Peyer's patch (tissue), 4 donors: ENCODE measurements around the gene AP1S3. TPM values are rescaled to one million over a fixed set of nuclear protein-coding genes. Genes with fewer than 3 reads are reported as not detected.

Experiments used
- DNase-seq, 3 donors: peaks; one replicate each; pipeline ENCODE4 v3.0.0-alpha.2; 2017 to 2019
- H3K27ac ChIP-seq, 4 donors: fragments of 200-600 bp; sonication (generic); one replicate each; pipeline ENCODE4 v1.5.1; 2016 to 2019
- H3K27me3 ChIP-seq, 2 donors: fragments of 200-600 bp; sonication (generic); one replicate each; pipeline ENCODE4 v1.5.1; 2019
- H3K36me3 ChIP-seq, 3 donors: fragments of 200-600 bp; sonication (generic); one replicate each; pipeline ENCODE4 v1.5.1; 2016 to 2019
- H3K4me1 ChIP-seq, 4 donors: fragments of 200-600 bp; sonication (generic); one replicate each; pipeline ENCODE4 v1.5.1; 2016 to 2019
- H3K4me3 ChIP-seq, 4 donors: fragments of 200-600 bp; sonication (generic); 1 replicate in 3 of 4; 2 replicates in 1 of 4; pipeline ENCODE4 v1.5.1; 2016 to 2019; ENCODE audit warnings: mild to moderate bottlenecking in 1 of 4
- H3K9me3 ChIP-seq, 4 donors: fragments of 200-600 bp; sonication (generic); one replicate each; pipeline ENCODE4 v1.5.1; 2016 to 2019; ENCODE audit warnings: mild to moderate bottlenecking in 1 of 4
- CTCF ChIP-seq, 6 experiments: fragments of 450-650 bp in 4 of 6; fragments of 200-600 bp in 2 of 6; sonication (generic) in 1 of 6; IDR thresholded peaks; one replicate each; pipeline ENCODE4 v1.5.1; 2017 to 2019; ENCODE audit warnings: antibody characterized with exemption in 6 of 6, mild to moderate bottlenecking in 3 of 6, moderate library complexity in 1 of 6
- POLR2A ChIP-seq, 2 donors: fragments of 450-650 bp; IDR thresholded peaks; one replicate each; pipeline ENCODE4 v1.5.1; 2017; ENCODE audit warnings: antibody characterized with exemption in 2 of 2, mild to moderate bottlenecking in 2 of 2, moderate library complexity in 2 of 2
- total RNA-seq, 4 donors: library from RNA; depleted of rRNA; stranded (reverse); fragments of >200 nt; gene quantifications; one replicate each; pipeline ENCODE4 v1.1.0, GENCODE V29; 2016

Gene AP1S3
- total RNA-seq, 4 donors from 2014 or later: 6.3 to 17.0 (median 9.6) TPM

GRCh38 chr2:223786943-223787342, 50.4 kb downstream of the AP1S3 start:
- Histone ChIP-seq H3K27ac (peak overlapping the region in 1 of 4 donors; percentile 28), H3K9me3 (no peaks in the 10 kb centered on the region), H3K4me1 (peaks cover 0 to 4% (median 1%) of the 10 kb centered on the region in 4 donors), H3K36me3 (no peaks in the 10 kb centered on the region), H3K27me3 (no peaks in the 10 kb centered on the region), H3K4me3 (no peak overlapping the region)
- TF ChIP-seq CTCF (IDR thresholded peaks at IDR 0.05): no peak
- no peak for TF ChIP-seq POLR2A (IDR thresholded peaks at IDR 0.05)
- DNase-seq: peak in 1 of 3 donors; percentile 22

GRCh38 chr2:223786236-223786635, 51.1 kb downstream of the AP1S3 start:
- H3K27ac ChIP-seq: peak overlapping the region in 1 of 4 donors; percentile 28
- H3K4me3 ChIP-seq: no peak overlapping the region
- peak in 1 of 3 donors; percentile 45 for DNase-seq
- no peaks in the 10 kb centered on the region for H3K27me3 ChIP-seq
- no peaks in the 10 kb centered on the region for H3K36me3 ChIP-seq
- H3K9me3 ChIP-seq: no peaks in the 10 kb centered on the region
- TF ChIP-seq CTCF (IDR thresholded peaks at IDR 0.05) (no peak), POLR2A (IDR thresholded peaks at IDR 0.05) (no peak)
- H3K4me1 ChIP-seq: peaks cover 0 to 4% (median 1%) of the 10 kb centered on the region in 4 donors

DNA sequence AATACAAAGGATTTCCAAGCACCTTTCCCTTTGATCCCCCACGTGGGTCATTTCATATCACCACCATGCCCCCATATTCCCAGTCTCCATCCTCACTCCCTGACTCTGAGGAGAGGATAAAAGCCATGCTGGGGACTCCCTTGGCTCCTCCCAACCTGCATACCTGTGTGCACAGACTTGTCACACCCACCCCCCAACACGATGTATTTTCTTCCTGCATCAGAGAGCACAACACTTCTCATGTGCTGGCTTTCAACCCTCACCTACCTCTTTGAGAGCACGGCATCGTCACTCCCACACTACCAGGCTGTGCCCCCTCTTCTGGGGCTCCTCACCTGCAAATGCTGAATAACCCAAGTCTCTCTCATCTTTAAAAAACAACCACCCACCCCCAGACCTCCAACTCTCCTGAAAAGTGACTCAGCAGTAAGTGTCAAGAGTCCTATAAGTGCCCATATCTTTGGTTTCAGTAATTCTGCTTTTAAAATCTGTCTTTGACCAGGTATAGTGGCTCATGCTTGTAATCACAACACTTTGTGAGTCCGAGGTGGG, 53.1 kb downstream of the AP1S3 start:
- no peaks in the 10 kb centered on the region for H3K9me3 ChIP-seq
- no peak overlapping the region for H3K4me3 ChIP-seq

DNA sequence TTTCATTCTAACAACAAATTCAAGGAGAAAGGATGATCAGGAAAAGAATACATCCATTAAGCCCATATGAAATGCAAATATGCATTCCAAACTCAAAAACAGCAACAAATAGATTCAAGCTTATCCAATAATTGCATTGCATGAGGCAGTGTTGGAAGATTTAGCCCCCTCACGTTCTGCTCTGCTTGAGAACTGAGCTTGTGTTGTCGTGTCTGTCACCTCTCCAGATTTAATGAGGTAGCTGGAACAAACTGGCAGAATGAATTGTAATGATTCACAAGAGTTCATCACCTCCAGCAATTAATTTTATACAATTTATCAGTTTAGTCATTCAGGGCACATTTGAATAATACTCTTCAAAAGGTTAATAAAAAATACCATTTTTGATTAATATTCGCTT, 54.8 kb downstream of the AP1S3 start:
- TF ChIP-seq CTCF (IDR thresholded peaks at IDR 0.05) (no peak), POLR2A (IDR thresholded peaks at IDR 0.05) (no peak)
- H3K9me3 ChIP-seq: no peaks in the 10 kb centered on the region
- peaks cover 0 to 4% (median 1%) of the 10 kb centered on the region in 4 donors for H3K4me1 ChIP-seq
- no peak overlapping the region for H3K27ac ChIP-seq
- no peak for DNase-seq
- H3K36me3 ChIP-seq: no peaks in the 10 kb centered on the region
- no peak overlapping the region for H3K4me3 ChIP-seq
- no peaks in the 10 kb centered on the region for H3K27me3 ChIP-seq

More for the DNA sequence above, 53.1 kb downstream of the AP1S3 start:
- DNase-seq: no peak
- H3K36me3 ChIP-seq: no peaks in the 10 kb centered on the region
- TF ChIP-seq CTCF (IDR thresholded peaks at IDR 0.05) (no peak), POLR2A (IDR thresholded peaks at IDR 0.05) (no peak)
- no peaks in the 10 kb centered on the region for H3K27me3 ChIP-seq
- no peak overlapping the region for H3K27ac ChIP-seq
- H3K4me1 ChIP-seq: peaks cover 0 to 4% (median 1%) of the 10 kb centered on the region in 4 donors

DNA sequence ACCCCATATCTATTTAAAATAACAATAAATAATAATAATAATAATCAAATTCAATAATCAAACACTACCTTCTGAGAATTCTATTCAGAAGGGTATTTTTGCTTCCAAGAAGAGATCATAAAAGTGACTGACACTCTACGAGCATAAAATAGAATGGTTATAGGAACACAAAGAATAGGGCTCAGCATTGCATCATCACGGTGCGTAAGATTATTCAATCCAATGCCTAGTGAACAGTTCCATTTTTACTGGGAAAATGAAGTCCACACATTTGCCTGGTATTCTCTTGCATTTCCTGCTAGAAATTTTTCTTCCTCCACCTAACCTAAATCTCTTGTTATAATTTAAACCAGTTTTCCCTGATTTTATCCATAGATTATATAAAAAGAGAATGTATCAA, 55.8 kb downstream of the AP1S3 start:
- Histone ChIP-seq H3K4me3 (no peak overlapping the region), H3K27ac (no peak overlapping the region), H3K36me3 (no peaks in the 10 kb centered on the region), H3K9me3 (no peaks in the 10 kb centered on the region), H3K4me1 (peaks cover 0 to 2% (median under 1%) of the 10 kb centered on the region in 4 donors), H3K27me3 (no peaks in the 10 kb centered on the region)
- TF ChIP-seq CTCF (IDR thresholded peaks at IDR 0.05): no peak
- DNase-seq: no peak
